HG02678 (cell line): Measurements from ENCODE around the gene BEGAIN.

ENCODE experiments used
- ATAC-seq: cut with Tn5 transposase; IDR thresholded peaks from one replicate; pipeline ENCODE4 v1.9.1; 2021; ENCODE audit warnings: mild to moderate bottlenecking, moderate library complexity; ENCODE audit not compliant: unreplicated experiment

BEGAIN gene

DNA sequence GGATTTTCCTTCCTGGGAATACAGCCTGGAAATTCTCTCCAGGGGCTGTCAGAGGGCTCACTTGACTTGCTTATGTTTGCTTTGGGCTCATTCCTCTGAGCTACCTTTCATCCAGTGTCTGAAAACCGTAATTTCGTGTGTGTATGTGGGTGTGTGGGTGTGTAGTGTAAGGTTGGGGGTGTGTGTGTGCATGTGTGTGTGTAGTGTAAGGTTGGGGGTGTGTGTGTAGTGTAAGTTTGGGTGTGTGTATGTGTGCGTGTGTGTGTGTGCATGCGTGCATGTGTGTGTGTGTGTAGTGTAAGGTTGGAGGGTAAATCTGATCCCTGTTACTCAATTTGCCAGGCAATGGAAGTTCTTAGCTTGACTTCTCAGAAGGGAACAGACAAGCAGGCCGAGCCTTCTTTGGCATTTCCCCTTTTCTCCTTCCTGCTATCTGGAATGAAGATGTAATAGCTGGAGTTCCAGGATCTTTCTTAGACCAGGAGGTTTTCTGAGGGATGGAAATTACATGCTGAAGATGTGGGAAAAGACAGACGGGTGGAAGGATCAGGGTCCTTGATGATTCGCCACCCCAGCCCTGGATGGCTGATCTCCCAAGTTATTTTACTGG is 15.5 kb upstream of the BEGAIN start:
- no peak for ATAC-seq

- ATAC-seq = no peak
Observed at GRCh38 chr14:100601914-100602313, 14.7 kb upstream of the BEGAIN start.

DNA sequence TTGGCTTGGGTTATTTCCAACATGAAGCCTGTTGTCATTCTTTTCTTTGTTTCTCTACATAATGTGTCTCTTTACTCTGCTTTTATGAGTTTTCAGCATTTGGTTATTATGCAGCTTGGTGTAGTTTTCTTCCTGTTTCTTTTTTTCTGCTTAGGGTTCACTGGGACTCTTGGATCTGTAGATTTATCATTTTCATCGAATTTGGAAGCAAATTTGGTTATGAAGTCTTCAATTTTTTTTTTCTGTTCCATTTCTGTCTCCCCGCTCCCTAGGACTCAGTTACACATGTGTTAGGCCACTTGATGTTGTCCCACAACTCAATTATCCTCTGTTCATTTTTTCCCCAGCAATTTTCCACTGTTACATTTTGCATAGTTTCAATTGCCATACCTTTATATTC is 13.8 kb upstream of the BEGAIN start:
- ATAC-seq = no peak

DNA sequence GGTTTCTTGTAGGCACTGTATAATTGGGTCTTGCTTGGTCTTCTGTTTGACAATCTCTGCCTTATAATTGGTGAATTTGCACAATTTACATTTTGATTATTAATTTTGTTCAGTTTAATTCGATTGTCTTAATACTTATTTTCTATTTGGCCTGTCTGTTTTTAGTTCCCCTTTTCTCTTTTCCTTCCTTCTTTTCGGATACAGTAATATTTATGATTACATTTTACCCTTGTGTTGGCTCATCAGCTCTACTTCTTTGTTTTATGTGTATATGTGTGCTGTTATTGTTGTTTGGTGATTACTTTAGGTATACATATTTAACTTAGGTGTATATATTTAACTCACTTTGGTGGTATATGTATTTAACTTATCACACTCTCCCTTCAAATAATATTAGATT is 12.8 kb upstream of the BEGAIN start:
- ATAC-seq = no peak

GRCh38 chr14:100594625-100594951 is 7.4 kb upstream of the BEGAIN start:
- no peak for ATAC-seq

GRCh38 chr14:100593751-100594624 is 6.8 kb upstream of the BEGAIN start:
- no peak for ATAC-seq

- ATAC-seq = no peak
Observed at GRCh38 chr14:100592972-100593371, 5.8 kb upstream of the BEGAIN start.

GRCh38 chr14:100592461-100592891 is 5.3 kb upstream of the BEGAIN start:
- ATAC-seq = no peak

- ATAC-seq = no peak
Observed at GRCh38 chr14:100591453-100592371, 4.5 kb upstream of the BEGAIN start.

- ATAC-seq = no peak
Observed at GRCh38 chr14:100590726-100591452, 3.7 kb upstream of the BEGAIN start.

GRCh38 chr14:100589760-100590469 is 2.7 kb upstream of the BEGAIN start:
- ATAC-seq = no peak

GRCh38 chr14:100589071-100589759 is 2.0 kb upstream of the BEGAIN start:
- no peak for ATAC-seq

- ATAC-seq = no peak
Observed at GRCh38 chr14:100588671-100589070, 1.5 kb upstream of the BEGAIN start.

DNA sequence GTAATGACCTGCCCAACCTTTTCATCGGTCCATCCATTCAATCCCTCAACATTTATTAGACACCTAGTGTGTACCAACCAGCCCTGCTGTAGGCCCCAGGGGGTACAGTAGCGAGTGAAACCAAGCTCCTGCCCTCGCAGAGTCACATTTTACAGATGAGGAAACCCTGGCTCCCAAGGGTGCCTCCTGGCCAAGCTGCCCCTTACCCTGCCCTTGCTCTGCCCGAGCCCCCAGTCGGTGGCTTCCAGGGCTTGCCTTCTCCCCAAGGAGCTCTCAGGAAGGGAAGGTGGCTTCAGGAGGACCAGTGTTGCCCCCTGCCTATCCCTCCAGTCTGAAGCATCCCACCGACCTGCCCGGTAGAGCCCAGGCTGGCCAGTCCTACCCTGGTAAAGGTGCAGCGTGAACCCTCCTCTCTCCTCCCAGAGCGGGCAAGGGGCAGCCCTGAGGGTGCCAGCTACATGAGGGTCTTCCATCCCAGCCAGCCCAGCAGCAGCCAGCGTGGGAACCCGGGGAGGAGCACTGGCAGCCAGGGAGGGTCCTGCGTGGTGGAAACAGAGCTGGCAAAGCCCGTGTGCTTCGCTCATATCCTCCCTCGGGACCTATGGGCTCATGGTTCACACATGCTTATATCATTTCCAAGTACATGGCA is 670 bp upstream of the BEGAIN start:
- no peak for ATAC-seq

DNA sequence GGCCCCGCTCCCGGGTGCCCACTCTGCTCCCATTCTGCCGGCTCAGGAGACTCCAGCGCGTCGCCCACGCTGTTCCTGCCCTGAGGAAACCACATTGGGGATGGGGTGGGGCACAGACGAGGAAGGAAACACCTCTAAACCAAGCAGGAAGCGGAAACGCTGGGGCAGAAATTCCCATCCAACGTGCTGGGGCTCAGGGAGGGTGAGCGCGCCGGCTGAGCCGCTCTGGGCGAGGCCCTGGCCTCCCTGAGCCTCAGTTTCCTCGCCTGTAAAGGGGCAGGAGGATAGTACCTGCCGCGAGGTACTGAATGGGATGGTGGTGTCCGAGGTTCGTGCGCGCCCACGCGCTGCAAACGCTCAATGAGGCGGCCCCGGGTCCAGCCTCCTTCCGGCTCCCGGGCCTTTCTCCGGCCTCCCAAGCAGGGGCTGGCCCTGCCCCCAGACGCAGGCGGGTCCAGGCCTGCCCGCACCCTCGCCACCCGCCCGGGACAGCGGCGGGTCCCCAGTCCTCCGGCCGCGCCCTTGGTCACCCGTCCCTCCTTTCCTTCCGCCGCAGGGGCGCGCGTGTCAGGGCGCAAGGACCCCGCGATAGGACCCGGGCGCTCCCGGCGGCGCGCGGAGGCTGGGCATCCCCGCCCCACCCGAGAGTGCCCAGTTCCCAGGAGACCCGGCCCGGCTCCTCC is 673 bp downstream of the BEGAIN start:
- no peak for ATAC-seq

DNA sequence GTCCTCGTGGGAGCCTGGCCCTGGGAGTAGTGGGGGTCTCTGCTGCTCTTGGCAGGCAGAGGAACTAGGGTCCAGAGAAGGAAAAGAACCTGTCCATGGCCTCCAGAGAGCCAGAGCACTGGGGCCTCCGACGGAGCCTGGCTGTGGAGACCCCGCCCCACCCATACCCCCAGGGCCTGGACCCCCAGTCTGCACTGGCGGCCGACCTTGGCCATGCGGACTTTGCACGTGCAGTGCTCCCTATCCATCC is 1.1 kb downstream of the BEGAIN start:
- ATAC-seq = no peak

GRCh38 chr14:100585448-100586152 is 1.6 kb downstream of the BEGAIN start:
- ATAC-seq = no peak
